ENCODE results near the gene KAZN.

Gene KAZN

DNA sequence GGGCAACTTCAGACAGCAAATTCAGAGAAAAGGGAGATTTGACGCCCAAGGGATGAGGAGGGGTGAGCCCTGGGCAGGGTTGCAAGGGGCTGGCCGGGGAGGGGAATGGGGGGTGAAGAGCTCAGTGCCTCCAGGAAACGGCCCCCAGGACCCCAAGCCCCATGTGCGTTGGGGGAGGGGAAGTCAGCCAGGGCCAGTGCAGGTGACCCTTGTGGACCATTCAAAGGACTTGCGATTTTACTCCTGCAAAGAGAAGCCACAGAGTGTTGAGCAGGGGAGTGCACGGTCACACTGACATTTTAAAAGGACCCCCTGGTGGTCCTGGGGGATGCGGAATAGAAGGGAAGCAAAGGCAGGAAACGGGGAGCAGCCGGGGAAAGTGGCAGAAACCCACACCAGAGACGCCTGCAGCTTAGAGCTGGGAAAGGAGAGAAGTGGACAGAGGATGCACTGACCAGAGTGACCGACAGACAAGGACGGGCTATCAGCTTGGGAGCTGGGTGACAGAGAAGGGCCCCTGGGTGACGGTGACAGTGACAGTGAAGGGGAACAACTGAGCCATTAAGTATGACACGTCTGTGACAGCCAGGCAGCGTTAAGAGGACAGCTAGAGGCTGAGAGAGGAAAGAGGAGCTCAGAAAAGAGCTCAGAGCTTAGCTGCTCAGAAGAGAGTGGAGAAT lies 501.1 kb downstream of the KAZN start:
- Mint-ChIP-seq H3K4me3 (no peak overlapping the region), H3K4me1 (peaks cover 24% of the 10 kb centered on the region)

DNA sequence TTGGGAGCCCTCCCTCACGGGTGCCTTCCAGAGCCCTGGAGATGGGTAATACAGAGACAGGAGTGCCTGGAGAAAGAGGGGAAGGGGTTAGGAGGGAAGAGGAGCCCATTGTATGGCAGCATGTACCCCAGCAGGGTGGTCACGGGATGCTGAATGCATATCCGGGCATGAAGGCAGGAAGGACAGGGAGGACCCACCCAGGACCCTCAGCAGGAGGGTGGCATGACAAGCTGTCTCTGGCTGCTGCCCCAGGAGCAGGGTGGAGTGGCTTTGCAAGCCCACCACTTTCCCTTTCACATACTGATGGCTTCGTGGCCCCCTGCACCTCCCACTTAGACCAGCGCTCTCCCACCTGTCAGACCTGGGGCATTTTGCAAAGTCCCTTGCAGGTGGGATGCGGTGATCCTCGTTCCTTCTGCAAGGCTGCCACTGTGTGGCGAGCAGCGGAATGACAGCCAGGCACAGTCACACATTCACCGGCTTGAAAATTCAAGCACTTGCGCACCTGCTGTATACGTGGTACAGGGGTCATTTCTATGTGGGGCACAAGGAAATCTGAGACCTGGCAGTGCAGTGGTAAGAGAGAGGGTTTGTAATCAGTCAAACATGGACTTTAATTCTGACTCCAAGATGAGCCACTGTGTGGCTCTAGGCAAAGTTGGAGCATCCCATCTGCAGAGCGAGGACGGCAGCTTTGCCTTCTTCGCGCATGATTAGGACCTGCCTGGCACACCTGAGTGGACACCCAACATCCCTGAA lies 501.8 kb downstream of the KAZN start:
- peaks cover 24% of the 10 kb centered on the region for H3K4me1 Mint-ChIP-seq
- ATAC-seq: peak; percentile 68
- peak; percentile 46 to 72 for DNase-seq (ENCODE audit: low spot score in 2 of 2)

More for the DNA sequence above, 501.1 kb downstream of the KAZN start:
- DNase-seq (ENCODE audit: low spot score in 2 of 2) (no peak), ATAC-seq (no peak)
- H3K27ac Mint-ChIP-seq: no peak overlapping the region
- H3K9me3 Mint-ChIP-seq: no peaks in the 10 kb centered on the region
- H3K36me3 Mint-ChIP-seq: no peaks in the 10 kb centered on the region

DNA sequence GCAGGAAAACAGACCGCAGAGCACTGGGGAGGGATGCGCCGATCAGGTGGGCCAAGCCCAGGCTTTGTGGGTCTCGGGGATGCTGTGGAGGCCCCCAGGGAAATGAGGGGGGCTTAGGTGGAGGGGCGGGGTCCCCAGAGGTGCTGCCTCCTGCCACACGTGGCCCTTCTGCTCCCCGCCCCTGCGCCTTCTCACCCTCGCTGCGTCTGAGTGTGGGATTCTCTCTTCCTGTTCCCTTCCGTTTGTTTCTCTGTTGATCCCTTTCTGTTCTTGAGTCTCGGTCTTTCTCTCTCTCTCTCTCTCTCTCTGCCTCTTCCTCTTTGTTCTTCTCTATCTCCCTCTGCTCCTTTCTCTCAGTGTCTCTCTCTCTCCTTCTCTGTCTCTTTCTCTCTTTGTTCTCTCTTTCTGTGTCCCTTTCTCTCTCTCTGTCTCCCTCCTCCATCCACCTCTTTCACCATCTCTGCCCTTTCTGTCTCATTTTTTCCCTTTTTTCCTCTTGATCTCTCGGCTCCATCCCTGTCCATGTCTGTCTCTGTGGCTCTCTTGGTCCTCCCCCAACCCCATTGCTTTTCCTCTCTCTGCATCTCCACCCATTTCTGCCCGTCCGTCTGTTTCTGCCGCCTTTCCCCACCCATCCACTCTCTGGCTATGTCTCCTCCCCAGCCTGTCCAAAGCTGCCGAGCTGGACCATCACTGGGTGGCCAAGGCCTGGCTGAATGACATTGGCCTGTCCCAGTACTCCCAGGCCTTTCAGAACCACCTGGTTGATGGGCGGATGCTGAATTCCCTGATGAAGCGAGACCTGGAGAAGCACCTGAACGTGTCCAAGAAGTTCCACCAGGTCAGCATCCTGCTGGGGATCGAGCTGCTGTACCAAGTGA lies 502.6 kb downstream of the KAZN start:
- ATAC-seq (no peak), DNase-seq (ENCODE audit: low spot score in 2 of 2) (no peak)
- no peak overlapping the region for H3K4me3 Mint-ChIP-seq
- no peaks in the 10 kb centered on the region for H3K9me3 Mint-ChIP-seq
- no peak overlapping the region for H3K27ac Mint-ChIP-seq
- peaks cover 24% of the 10 kb centered on the region for H3K4me1 Mint-ChIP-seq
- H3K36me3 Mint-ChIP-seq: no peaks in the 10 kb centered on the region

More for the DNA sequence above, 501.8 kb downstream of the KAZN start:
- Mint-ChIP-seq H3K9me3 (no peaks in the 10 kb centered on the region), H3K36me3 (no peaks in the 10 kb centered on the region), H3K27ac (no peak overlapping the region), H3K4me3 (no peak overlapping the region)

DNA sequence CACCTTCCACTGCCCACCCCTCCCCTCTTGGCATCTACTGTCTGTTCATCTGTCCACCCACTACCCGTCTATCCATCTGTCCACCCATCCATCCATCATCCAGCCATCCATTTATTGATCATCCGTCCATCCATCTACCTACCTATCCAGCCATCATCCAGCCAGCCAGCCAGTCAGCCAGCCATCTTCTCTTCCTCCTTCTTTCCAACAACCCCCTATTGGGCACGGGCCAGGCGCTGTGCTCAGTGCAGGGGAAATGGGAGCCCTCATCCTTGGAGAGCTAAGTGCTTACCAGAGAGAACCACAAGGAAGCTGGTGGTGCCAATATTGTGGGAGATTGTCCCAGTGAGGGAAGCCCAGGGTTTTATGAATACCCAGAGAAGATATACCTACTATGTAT lies 503.3 kb downstream of the KAZN start:
- ATAC-seq (no peak), DNase-seq (ENCODE audit: low spot score in 2 of 2) (no peak)
- Mint-ChIP-seq H3K4me1 (peaks cover 24% of the 10 kb centered on the region), H3K9me3 (no peaks in the 10 kb centered on the region), H3K4me3 (no peak overlapping the region), H3K27ac (no peak overlapping the region), H3K36me3 (no peaks in the 10 kb centered on the region)

DNA sequence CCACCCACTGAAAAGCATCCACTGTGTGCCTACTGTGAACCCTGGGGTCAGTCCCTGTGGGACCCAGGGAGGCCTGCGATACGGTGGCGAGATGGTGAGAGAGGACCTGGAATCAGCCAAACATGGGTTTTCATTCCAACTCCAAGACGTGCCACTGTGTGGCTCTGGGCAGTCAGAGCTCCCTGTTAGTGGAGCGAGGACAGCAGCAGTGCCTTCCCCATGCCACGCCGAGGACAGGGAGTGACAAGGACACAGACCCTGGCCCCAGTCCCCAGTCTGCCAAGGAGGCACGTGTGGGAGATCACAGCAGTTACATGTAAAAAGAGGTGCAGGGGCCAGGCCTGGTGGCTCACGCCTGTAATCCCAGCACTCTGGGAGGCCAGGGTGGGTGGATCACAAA lies 504.2 kb downstream of the KAZN start:
- H3K4me3 Mint-ChIP-seq: no peak overlapping the region
- no peak overlapping the region for H3K27ac Mint-ChIP-seq
- H3K9me3 Mint-ChIP-seq: no peaks in the 10 kb centered on the region
- H3K4me1 Mint-ChIP-seq: peaks cover 24% of the 10 kb centered on the region
- DNase-seq (ENCODE audit: low spot score in 2 of 2) (no peak), ATAC-seq (no peak)
- H3K36me3 Mint-ChIP-seq: no peaks in the 10 kb centered on the region

DNA sequence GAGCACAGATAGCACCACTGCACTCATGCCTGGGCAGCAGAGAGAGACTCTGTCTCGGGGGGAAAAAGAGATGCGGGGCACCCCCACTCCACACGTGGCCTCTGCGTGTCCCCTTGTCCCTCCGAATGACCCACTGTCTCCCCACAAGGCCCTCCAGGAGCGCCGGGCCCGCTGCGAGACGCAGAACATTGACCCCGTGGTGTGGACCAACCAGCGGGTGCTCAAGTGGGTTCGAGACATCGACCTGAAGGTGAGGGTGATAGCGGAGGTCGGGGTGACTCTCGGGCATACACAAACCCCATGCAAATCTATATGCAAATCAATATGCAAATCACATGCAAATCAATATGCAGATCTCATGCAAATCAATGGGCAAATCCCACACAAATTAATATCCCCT lies 504.7 kb downstream of the KAZN start:
- Mint-ChIP-seq H3K4me3 (no peak overlapping the region), H3K9me3 (no peaks in the 10 kb centered on the region), H3K27ac (no peak overlapping the region), H3K36me3 (no peaks in the 10 kb centered on the region), H3K4me1 (peaks cover 24% of the 10 kb centered on the region)
- no peak for ATAC-seq
- DNase-seq (ENCODE audit: low spot score in 2 of 2): no peak

DNA sequence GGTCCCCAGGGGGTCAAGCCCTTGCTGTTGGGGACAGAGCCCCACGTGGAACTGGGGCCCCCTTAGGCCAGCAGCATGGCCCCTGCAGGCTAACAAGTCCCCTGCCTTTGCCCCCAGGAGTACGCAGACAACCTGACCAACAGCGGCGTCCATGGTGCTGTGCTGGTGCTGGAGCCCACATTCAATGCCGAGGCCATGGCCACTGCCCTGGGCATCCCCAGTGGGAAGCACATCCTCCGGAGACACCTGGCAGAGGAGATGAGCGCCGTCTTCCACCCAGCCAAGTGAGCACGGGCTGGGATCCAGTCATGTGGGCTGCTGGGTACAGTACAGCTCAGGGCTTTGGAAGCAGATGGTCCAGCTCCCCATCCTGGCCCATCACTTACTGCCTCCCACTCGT lies 505.4 kb downstream of the KAZN start:
- ATAC-seq (no peak), DNase-seq (ENCODE audit: low spot score in 2 of 2) (no peak)
- peaks cover 24% of the 10 kb centered on the region for H3K4me1 Mint-ChIP-seq
- no peak overlapping the region for H3K4me3 Mint-ChIP-seq
- no peaks in the 10 kb centered on the region for H3K9me3 Mint-ChIP-seq
- H3K27ac Mint-ChIP-seq: no peak overlapping the region
- H3K36me3 Mint-ChIP-seq: no peaks in the 10 kb centered on the region

DNA sequence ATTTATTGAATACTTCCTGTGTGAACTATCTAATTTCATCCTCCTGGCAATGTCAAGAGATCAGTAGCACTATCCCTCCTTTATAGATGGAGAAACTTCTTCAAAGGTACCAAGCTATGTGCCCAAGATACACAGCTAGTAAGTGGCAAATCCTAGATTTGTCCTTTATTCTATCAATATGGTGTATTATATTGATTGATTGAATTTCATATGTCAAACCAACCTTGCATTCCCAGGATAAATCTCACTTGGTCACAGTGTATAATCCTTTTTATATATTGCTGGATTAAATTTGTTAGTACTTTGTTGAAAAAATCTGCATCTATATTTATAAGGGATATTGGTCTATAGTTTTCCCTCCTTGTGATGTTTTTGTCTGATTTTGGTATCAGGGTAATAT lies 506.3 kb downstream of the KAZN start:
- ATAC-seq: no peak
- Mint-ChIP-seq H3K4me3 (no peak overlapping the region), H3K4me1 (peaks cover 21% of the 10 kb centered on the region), H3K36me3 (no peaks in the 10 kb centered on the region), H3K27ac (no peak overlapping the region), H3K9me3 (no peaks in the 10 kb centered on the region)
- DNase-seq (ENCODE audit: low spot score in 2 of 2): no peak

DNA sequence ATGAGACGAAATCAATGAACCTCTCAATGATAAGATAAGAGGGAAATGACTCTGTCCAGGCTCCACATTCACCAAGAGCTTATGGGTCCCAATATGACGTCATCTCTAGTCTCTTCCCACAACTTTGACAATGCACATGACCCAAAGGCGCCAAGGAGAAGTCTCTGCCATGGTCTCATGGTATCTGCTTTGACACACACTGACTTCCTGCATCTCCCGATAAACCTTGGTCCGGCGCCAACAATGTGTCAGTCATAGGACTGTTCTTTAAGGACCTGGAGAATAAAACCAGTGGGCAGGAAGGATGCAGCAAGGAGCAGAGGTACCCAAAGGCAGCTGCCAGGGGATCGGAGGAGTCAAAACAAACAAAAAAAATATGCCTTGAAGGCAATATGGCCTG lies 508.1 kb downstream of the KAZN start:
- H3K4me3 Mint-ChIP-seq: no peak overlapping the region
- DNase-seq (ENCODE audit: low spot score in 2 of 2) (no peak), ATAC-seq (no peak)
- no peaks in the 10 kb centered on the region for H3K36me3 Mint-ChIP-seq
- H3K9me3 Mint-ChIP-seq: no peaks in the 10 kb centered on the region
- peaks cover 4% of the 10 kb centered on the region for H3K4me1 Mint-ChIP-seq
- no peak overlapping the region for H3K27ac Mint-ChIP-seq

DNA sequence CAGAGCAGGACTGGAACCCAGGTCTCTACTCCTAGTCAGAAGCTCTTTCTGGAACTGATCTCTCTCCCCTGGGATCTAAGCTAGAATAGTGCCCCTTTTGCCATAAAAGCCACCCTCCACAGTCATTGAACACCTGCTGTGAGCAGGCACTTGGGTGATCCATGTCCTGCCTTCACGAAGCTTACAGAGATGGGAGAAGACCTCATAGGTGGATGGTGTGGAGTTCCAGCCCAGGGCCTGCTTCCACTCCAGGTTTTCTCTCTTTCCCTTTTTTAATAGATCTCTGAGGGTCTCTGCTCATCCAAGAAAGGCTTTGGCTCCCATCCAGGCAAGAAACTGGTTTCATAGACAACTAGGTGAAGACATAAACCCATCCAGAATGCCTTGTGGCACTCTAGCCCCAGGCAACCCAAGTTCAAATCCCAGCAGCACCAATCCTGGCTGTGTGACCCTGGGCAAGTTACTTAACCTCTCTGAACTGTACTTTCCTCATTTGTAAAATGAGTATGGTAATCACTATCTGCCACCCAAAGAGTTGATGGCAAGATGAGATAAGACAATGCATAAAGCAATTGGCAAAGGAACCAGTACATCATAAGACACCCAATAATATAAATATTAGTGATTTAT lies 508.7 kb downstream of the KAZN start:
- Mint-ChIP-seq H3K27ac (no peak overlapping the region), H3K36me3 (no peaks in the 10 kb centered on the region), H3K4me1 (peaks cover 4% of the 10 kb centered on the region), H3K9me3 (no peaks in the 10 kb centered on the region), H3K4me3 (no peak overlapping the region)
- DNase-seq (ENCODE audit: low spot score in 2 of 2): no peak
- ATAC-seq: no peak

DNA sequence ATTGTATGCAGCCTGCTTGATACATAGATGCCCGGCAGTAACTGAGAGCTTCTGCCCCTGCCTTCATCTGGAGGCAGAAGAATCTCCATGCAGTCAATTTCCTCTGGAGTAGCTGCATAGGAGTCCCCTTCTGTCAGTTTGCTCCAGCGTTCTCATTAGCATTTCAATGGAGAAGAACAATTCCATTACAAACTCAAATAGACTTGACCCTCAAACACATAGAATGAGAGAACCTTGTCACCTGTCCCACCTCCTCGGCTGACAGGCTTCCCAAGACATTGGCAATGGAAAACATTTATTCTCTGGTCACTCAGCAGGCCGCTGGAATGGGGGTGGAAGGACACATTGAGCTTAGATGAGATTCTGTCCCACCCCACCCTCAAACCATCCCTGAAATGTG lies 509.4 kb downstream of the KAZN start:
- H3K36me3 Mint-ChIP-seq: no peaks in the 10 kb centered on the region
- no peak overlapping the region for H3K27ac Mint-ChIP-seq
- DNase-seq (ENCODE audit: low spot score in 2 of 2): no peak
- no peak for ATAC-seq
- H3K9me3 Mint-ChIP-seq: no peaks in the 10 kb centered on the region
- peaks cover 7% of the 10 kb centered on the region for H3K4me1 Mint-ChIP-seq
- no peak overlapping the region for H3K4me3 Mint-ChIP-seq

DNA sequence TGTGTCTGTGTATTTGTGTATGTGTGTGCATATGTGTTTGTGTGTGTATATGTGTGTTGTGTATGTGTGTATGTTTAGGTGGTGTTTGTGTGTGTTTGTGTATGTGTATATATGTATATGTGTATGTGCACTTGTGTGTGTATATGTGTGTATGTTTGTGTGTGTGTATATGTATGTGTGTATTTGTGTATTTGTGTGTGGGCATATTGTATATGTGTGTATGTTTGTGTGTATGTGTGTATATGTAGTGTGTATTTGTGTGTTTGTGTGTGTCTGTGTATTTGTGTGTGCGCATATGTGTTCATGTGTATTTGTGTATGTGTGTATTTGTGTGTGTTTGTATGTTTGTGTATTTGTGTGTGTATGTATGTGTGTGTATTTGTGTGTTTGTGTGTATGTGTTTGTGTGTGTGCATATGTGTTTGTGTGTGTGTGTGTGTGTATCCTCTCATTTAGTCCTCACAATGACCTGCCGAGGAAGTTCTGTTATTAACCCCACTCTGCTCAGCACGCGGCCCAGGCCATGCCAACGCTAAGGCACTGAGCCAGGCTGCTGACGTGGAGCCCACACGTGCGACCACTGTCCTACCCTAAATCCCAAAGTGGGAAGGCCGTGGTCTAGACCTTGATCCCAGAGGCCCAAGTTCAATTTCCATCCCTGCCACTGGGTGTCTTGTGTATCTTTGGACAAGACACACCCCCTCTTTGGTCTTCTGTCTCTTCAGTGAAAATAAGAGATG lies 511.8 kb downstream of the KAZN start:
- no peak for DNase-seq (ENCODE audit: low spot score in 2 of 2)
- no peaks in the 10 kb centered on the region for H3K9me3 Mint-ChIP-seq
- ATAC-seq: no peak

DNA sequence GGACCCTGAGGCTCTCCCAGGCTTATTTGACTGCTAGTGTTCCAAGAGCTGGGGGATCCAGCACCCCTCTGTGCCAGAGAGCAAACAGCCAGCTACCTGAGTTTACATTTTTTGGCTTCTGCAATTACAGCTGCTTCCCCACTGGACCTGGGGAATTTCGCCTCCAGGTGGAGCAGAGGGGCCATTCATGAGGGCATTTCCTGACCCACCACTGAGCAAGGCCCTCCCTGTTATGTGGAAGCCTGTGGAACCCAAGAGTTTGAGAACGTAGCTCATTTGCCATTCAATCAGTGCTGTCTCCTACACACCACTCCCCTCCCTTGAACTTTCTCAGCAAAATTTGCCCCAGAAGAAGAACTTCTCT lies 512.4 kb downstream of the KAZN start:
- Mint-ChIP-seq H3K27ac (no peak overlapping the region), H3K9me3 (no peaks in the 10 kb centered on the region), H3K4me3 (no peak overlapping the region), H3K36me3 (no peaks in the 10 kb centered on the region), H3K4me1 (peaks cover 7% of the 10 kb centered on the region)
- ATAC-seq (no peak), DNase-seq (ENCODE audit: low spot score in 2 of 2) (no peak)

More for the DNA sequence above, 511.8 kb downstream of the KAZN start:
- Mint-ChIP-seq H3K36me3 (no peaks in the 10 kb centered on the region), H3K4me3 (no peak overlapping the region), H3K4me1 (peaks cover 7% of the 10 kb centered on the region), H3K27ac (no peak overlapping the region)

DNA sequence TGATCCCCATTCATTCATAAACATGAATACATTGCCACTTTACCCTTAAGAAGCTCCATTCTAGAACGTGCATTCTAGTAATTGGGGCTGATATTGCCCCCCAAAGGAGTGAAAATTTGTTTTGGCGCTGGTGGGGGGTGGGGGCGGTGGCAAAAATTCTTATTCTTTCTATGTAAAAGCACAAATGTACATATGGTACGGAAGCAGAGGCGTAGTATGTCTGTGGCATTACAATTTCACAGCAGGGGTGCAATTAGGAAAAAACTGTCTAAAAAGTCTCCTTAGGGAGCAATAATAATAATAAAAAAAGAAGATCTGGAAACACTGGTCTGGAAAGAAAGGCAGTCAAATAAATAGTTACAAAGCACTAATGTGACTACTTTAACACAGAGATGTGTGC lies 514.7 kb downstream of the KAZN start:
- no peak overlapping the region for H3K27ac Mint-ChIP-seq
- no peaks in the 10 kb centered on the region for H3K36me3 Mint-ChIP-seq
- H3K4me1 Mint-ChIP-seq: peaks cover 7% of the 10 kb centered on the region
- ATAC-seq (no peak), DNase-seq (ENCODE audit: low spot score in 2 of 2) (no peak)
- no peaks in the 10 kb centered on the region for H3K9me3 Mint-ChIP-seq
- H3K4me3 Mint-ChIP-seq: no peak overlapping the region

DNA sequence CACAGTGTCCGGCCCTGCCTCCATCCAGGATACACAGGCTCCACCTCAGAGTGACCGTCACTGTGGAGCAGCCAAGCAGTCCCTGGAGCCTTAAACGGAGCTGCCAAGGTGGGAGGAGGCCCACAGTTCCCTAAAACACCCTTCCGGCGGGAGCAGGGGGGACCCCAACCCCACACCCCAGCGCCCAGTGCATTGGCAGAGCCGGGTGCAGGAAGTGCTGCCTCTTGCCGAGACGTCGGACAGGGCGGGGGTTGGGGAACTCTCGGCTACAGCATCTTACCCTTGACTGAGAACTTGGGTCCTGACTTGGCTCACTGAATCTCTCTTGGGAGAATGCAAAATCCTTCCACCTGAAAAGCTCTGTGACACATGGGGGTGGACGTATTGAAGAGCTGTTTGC lies 516.4 kb downstream of the KAZN start:
- DNase-seq (ENCODE audit: low spot score in 2 of 2): no peak
- no peak for ATAC-seq
- Mint-ChIP-seq H3K4me1 (peaks cover 7% of the 10 kb centered on the region), H3K4me3 (no peak overlapping the region), H3K27ac (no peak overlapping the region), H3K36me3 (no peaks in the 10 kb centered on the region), H3K9me3 (no peaks in the 10 kb centered on the region)
